MCF 10A (cell line): Measurements from ENCODE around the gene MYL5. TPM values are rescaled to one million over a fixed set of nuclear protein-coding genes. Genes with fewer than 3 reads are reported as not detected.

Experiments used
- BruUV-seq: library from RNA; stranded (reverse); fragments of 400-500 nt; replicated peaks from 2 replicates; lab custom pipeline; 2021; lab: Mats Ljungman, UMichigan
- CTCF ChIA-PET: fragments of 300-600 bp; sonication (Branson Sonifier 250); formaldehyde crosslinking; extraction: SDS; loops from one replicate; lab custom pipeline; 2021; ENCODE audit warnings: antibody characterized with exemption, inconsistent platforms; lab: Yijun Ruan, JAX
- POLR2A ChIA-PET: fragments of 300-600, 350-650 bp; sonication (Branson Sonifier 250); formaldehyde crosslinking; extraction: SDS; loops from one replicate; lab custom pipeline; 2020; ENCODE audit warnings: antibody characterized with exemption, inconsistent platforms; lab: Yijun Ruan, JAX
- DNase-seq: peaks from one replicate; pipeline ENCODE4 v3.0.0-alpha.2; 2018; ENCODE audit not compliant: unreplicated experiment
- H3K27ac Mint-ChIP-seq: one replicate; pipeline ENCODE4 v1.8.0; 2022; ENCODE audit warnings: mild to moderate bottlenecking, low read depth, mixed read lengths; ENCODE audit not compliant: unreplicated experiment
- H3K27me3 Mint-ChIP-seq: one replicate; pipeline ENCODE4 v1.8.0; 2022; ENCODE audit warnings: mixed read lengths; ENCODE audit not compliant: insufficient read depth, unreplicated experiment
- H3K36me3 Mint-ChIP-seq: one replicate; pipeline ENCODE4 v1.8.0; 2022; ENCODE audit warnings: mild to moderate bottlenecking, moderate library complexity, mixed read lengths; ENCODE audit not compliant: insufficient read depth, unreplicated experiment
- H3K4me1 Mint-ChIP-seq: one replicate; pipeline ENCODE4 v1.8.0; 2022; ENCODE audit warnings: mixed read lengths; ENCODE audit not compliant: insufficient read depth, unreplicated experiment
- H3K4me3 Mint-ChIP-seq: one replicate; pipeline ENCODE4 v1.8.0; 2022; ENCODE audit warnings: mild to moderate bottlenecking, moderate library complexity, mixed read lengths; ENCODE audit not compliant: unreplicated experiment
- H3K9me3 Mint-ChIP-seq: one replicate; pipeline ENCODE4 v1.8.0; 2022; ENCODE audit warnings: mixed read lengths; ENCODE audit not compliant: unreplicated experiment
- CTCF ChIP-seq: fragments of 200-600 bp; IDR thresholded peaks from one replicate; pipeline ENCODE4 v1.8.0; 2022; ENCODE audit warnings: antibody characterized with exemption, mild to moderate bottlenecking; ENCODE audit not compliant: unreplicated experiment
- intact Hi-C: fragments of 100-400 bp; cut with micrococcal nuclease; formaldehyde crosslinking; loops from 2 replicates; pipeline ENCODE4 v1.14.1; 2022
- total RNA-seq: library from RNA; stranded (reverse); gene quantifications from 2 replicates; pipeline ENCODE4 v1.2.3, GENCODE V29; 2022

MYL5 gene
- total RNA-seq, 1 experiment from 2014 or later = 32.9 TPM

- H3K4me3 Mint-ChIP-seq = no peak overlapping the region
- H3K36me3 Mint-ChIP-seq = peaks cover 23% of the 10 kb centered on the region
- intact Hi-C loops = no loop called here
- H3K27me3 Mint-ChIP-seq = no peaks in the 10 kb centered on the region
- CTCF ChIA-PET = interaction anchor here (0.5 kb wide), 1 partner anchor 31 kb away, joined by 3 read pairs; no protein-coding TSS in a partner anchor
- TF ChIP-seq CTCF = no peak
- no peak for DNase-seq
- H3K27ac Mint-ChIP-seq = no peak overlapping the region
- no TSS peak for BruUV-seq
- H3K9me3 Mint-ChIP-seq = no peaks in the 10 kb centered on the region
- POLR2A ChIA-PET = no interaction called here
- peaks cover 30% of the 10 kb centered on the region for H3K4me1 Mint-ChIP-seq
Observed at GRCh38 chr4:723751-724530, 49.6 kb downstream of the MYL5 start.

- Mint-ChIP-seq H3K27me3 (no peaks in the 10 kb centered on the region), H3K4me3 (no peak overlapping the region), H3K36me3 (peaks cover 33% of the 10 kb centered on the region), H3K27ac (no peak overlapping the region), H3K4me1 (peaks cover 23% of the 10 kb centered on the region), H3K9me3 (no peaks in the 10 kb centered on the region)
- POLR2A ChIA-PET = no interaction called here
- DNase-seq = no peak
- intact Hi-C loops = no loop called here
- no TSS peak for BruUV-seq
- CTCF ChIA-PET = no interaction called here
- no peak for TF ChIP-seq CTCF
Observed at GRCh38 chr4:725391-726234, 51.3 kb downstream of the MYL5 start.

- H3K9me3 Mint-ChIP-seq = no peaks in the 10 kb centered on the region
- intact Hi-C loops = no loop called here
- H3K27ac Mint-ChIP-seq = no peak overlapping the region
- no TSS peak for BruUV-seq
- CTCF ChIA-PET = no interaction called here
- POLR2A ChIA-PET = no interaction called here
- peaks cover 40% of the 10 kb centered on the region for H3K36me3 Mint-ChIP-seq
- DNase-seq = no peak
- peaks cover 18% of the 10 kb centered on the region for H3K4me1 Mint-ChIP-seq
- H3K27me3 Mint-ChIP-seq = no peaks in the 10 kb centered on the region
- H3K4me3 Mint-ChIP-seq = no peak overlapping the region
- TF ChIP-seq CTCF = no peak
Observed at GRCh38 chr4:726235-726787, 52.0 kb downstream of the MYL5 start.

- intact Hi-C loops = no loop called here
- CTCF ChIA-PET = no interaction called here
- H3K4me1 Mint-ChIP-seq = peaks cover 12% of the 10 kb centered on the region
- H3K36me3 Mint-ChIP-seq = peaks cover 41% of the 10 kb centered on the region
- no peaks in the 10 kb centered on the region for H3K27me3 Mint-ChIP-seq
- POLR2A ChIA-PET = no interaction called here
- H3K4me3 Mint-ChIP-seq = no peak overlapping the region
- H3K27ac Mint-ChIP-seq = no peak overlapping the region
- H3K9me3 Mint-ChIP-seq = no peaks in the 10 kb centered on the region
- no peak for DNase-seq
- no peak for TF ChIP-seq CTCF
- no TSS peak for BruUV-seq
Observed at GRCh38 chr4:726838-727237, 52.5 kb downstream of the MYL5 start.
